HG03175 (cell line): ENCODE measurements around the gene KIRREL2.
"Not testable (repeated sequence)": the region's sequence is repeated elsewhere in the genome, so short reads cannot be mapped to it uniquely, and the experiment has no call there.

Experiments used
- ATAC-seq: cut with Tn5 transposase; IDR thresholded peaks from one replicate; pipeline ENCODE4 v1.9.1; 2021; ENCODE audit warnings: mild to moderate bottlenecking, moderate library complexity; ENCODE audit not compliant: unreplicated experiment

KIRREL2 gene

DNA sequence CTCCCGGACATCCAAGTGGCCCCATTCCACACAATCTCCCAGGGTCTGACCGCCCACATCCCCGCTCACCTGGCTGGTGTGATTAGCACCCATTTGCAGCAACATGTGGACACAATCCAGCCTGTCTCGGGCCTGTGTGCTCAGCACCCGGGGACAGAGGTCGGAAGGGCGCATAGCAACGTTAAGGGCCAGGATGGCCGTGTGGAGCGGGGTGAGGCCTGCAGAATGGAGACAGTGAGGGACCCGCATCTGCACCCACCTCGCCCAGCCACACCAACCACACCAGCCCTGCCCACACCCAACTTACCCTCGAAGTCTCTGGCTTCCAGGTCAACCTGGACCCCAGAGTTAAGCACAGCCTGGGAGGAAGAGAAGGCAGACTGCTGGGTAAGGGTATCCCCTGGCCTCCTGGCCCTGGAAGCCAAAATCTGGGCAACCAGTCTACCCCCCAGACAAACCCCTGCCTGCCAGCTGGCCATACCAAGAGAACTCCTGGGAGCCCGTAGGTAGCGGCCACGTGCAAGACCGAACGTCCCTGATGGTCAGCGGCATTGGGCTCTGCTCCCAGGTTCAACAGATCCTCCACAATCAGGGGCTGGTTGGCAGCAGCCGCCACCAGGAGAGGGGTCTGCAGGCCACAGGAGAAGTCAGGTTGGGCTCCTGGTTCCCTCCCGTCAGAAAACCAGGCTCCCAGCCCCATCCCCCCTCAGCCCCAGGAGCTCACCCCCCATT lies 39.4 kb downstream of the KIRREL2 start:
- ATAC-seq = no peak

DNA sequence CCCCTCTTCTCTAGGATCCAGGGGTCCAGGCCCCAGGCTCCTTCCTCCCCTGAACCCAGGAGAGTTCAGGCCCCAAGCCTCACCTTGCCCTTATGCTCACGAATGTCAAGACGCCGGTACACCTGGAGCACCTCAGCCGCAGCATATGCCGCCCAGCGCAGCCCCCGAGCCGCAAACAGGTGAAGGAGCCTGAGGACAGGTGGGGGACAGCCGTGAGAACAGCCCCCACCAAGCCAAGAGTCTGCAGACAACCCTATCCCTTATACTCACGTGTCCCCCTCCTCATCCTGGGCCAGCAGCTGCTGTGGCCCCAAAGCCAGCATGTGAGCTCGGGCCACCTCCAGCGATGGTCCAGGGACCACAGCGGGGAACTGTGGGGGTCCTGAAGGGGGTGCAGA lies 39.9 kb downstream of the KIRREL2 start:
- ATAC-seq = no peak

DNA sequence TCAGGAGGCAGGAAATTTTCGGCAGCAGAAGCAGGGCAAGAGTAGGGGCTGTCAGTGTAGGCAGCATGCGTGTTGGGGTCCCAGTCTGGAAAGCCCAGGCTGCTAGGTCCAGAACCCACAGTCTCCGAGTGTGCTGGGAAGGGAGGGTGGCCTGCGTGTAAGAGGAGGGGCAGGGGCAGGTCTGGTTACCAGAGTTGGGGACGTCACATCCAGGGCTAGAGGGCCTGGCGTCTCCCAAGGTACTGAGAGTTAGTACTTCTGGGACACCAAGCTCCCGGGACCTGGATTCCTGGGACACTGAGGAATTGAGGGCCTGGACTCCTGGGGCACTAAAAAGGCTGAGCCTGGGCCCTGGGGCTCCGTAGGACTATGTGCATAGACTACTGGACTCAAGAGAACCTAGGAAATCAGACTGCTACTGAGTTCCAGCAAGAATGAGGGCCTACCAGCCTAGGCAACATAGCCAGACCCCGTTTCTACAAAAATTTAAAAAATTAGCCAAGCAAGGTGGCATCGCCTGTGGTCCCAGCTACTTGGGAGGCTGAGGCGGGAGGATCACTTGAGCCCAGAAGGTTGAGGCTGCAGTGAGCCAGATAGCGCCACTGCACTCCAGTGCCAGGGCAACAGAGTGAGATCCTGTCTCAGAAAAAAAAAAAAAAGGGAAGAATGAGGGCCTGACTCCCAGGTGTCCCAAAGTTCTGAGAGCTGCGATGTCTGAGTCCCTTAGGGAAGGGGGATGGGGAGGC lies 41.2 kb downstream of the KIRREL2 start:
- ATAC-seq = no peak

DNA sequence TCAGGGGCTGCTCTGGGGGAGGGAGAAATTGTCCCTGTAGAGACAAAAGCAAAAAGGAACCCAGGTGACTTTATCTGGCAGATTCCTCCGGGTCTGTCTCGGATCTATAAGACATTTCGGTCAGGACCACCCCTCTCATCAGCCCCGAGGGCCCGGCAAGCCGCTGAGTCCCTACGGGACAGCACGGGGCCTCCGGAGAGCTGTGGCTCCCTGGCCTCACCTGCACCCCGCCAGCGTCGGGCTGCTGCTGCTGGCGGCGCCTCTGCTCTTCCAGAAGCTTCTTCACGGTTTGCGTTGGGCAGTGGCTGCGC lies 41.7 kb downstream of the KIRREL2 start:
- ATAC-seq = no peak

DNA sequence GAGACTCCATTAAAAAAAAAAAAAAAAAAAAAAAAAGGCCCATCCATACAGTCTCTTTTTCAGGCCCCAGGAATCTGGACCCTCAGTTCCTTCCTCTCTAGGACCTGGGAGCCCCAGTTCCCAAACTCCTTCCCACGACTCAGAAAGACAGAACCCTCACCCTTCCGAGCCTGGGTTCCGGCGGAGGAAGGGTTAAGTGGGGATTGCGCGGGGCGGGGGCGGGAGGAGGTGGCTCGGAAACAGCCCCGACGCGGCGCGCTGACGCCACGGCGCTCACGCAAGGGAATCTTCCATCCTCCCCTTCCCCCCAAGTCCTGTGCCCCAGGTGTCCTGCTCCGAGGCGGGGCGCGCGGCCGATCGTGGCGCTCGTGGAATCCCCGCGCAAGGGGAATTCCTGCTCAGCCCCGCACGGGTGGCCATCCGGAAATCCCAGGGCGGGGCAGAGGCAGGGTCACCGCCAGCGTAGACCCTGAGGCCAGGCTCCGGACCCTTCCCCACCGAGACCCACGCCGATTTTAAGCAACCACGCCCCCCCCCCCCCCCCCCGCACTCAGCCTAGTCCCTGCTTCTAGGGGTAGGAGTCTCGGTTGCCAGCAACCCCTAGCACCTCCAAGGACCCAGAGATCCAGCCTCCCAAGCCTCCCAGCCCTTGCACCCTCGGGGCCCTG lies 43.0 kb downstream of the KIRREL2 start:
- ATAC-seq = peak; percentile 43

DNA sequence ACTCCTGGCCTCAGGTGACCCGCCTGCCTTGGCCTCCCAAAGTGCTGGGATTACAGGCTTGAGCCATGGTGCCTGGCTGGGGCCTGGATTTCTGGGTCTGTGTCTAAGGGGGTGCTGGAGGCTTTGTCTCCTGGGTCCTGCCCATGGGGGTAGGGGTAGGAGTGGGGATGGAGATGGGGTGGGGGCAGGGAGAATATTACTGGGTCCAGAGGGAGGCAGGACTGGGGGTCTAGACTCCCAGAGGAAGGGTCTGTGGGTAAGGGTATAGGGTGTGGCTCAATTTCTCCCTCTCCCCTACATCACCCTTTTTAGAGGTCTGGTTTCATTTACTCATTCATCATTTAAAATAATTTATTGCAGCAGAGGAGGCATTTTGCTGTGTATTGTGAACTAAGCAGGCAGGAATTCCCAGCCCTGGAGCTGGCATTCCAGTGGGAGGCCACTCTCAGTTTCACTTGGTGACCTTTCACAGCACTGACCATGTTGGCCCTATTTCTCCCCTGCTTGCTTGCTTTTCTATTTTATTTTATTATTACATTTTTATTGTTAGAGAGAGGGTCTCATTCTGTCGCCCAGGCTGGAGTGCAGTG lies 44.4 kb downstream of the KIRREL2 start:
- no peak for ATAC-seq

DNA sequence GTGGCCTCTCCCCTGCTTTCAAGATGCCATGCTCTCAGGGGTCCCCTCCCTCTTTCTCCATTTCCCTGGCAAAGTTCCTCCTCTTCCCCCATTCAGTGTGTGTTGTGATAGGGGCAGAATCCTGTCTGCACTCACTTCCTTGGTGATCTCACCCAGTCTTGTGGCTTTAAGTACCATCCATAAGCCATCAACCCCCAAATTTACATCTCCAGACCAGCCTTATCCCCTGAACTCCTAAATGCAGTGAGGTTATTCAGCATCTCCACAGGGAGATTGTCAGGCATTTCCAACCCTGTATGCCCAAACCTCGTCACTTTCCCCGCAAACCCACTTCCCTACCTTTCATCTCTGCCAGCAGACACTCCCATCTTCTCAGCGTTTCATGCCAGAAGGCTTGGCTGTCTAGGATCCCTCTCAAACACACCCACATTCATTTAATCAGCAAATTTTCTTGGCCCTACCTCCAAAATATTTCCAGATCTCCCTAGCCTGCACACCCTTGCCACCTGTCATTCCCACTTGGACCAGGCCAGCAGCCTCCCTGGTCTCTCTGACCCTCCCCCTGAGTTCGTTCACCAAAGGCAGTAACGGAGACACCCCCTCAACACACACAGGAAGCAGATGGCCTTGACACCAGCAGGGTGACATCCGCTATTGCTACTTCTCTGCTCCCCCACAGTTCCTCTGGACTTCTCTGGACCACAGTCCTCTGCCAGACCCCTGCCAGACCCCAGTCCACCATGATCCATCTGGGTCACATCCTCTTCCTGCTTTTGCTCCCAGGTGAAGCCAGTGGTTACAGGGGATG lies 45.3 kb downstream of the KIRREL2 start, which contains the start of gene HCST:
TSS of gene HCST (plus strand) at position 676 of the 808 bp plus-strand sequence. CDS start at position 741, 65 bp downstream.
- no peak for ATAC-seq

DNA sequence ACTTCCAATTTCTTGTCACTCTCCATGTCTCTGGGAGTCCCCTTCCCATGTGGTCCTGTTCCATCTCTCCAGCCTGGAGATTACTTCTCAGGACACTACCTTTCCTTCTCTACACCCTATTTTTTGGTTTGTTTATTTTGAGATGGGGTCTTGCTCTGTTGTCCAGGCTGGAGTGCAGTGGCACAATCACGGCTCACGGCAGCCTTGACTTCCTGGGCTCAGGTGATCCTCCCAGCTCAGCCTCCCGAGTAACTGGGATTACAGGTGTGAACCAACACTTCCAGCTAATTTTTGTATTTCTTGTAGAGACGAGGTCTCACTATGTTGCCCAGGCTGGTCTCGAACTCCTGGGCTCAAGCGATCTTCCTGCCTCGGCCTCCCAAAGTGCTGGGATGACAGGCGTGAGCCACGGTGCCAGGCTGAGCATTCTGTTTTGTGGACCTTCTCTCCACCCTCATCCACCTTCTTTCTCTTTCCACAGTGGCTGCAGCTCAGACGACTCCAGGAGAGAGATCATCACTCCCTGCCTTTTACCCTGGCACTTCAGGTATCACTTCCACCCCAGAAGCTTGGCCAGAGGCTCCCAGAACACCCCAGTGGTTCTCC lies 46.3 kb downstream of the KIRREL2 start:
- ATAC-seq = no peak

DNA sequence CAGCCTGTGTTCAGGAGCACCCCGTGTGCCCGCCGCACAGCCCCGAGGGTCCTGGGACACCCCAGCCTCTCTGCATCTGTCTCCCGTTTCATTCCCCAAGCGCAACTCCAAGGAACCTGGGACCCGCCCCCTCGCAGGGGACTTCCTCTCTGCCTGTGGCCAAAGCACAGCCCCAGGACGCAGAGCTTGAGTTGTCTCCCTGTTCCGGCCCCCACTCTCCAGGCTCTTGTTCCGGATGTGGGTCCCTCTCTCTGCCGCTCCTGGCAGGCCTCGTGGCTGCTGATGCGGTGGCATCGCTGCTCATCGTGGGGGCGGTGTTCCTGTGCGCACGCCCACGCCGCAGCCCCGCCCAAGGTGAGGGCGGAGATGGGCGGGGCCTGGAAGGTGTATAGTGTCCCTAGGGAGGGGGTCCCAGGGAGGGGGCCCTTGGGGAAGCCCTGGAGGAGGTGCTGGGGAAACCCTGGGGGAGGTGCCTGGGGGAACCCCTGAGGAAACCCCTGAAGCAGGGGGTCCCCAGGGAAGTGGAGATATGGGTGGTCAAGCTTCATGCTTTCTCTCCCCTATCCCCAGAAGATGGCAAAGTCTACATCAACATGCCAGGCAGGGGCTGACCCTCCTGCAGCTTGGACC lies 47.0 kb downstream of the KIRREL2 start:
- peak; percentile 46 for ATAC-seq

DNA sequence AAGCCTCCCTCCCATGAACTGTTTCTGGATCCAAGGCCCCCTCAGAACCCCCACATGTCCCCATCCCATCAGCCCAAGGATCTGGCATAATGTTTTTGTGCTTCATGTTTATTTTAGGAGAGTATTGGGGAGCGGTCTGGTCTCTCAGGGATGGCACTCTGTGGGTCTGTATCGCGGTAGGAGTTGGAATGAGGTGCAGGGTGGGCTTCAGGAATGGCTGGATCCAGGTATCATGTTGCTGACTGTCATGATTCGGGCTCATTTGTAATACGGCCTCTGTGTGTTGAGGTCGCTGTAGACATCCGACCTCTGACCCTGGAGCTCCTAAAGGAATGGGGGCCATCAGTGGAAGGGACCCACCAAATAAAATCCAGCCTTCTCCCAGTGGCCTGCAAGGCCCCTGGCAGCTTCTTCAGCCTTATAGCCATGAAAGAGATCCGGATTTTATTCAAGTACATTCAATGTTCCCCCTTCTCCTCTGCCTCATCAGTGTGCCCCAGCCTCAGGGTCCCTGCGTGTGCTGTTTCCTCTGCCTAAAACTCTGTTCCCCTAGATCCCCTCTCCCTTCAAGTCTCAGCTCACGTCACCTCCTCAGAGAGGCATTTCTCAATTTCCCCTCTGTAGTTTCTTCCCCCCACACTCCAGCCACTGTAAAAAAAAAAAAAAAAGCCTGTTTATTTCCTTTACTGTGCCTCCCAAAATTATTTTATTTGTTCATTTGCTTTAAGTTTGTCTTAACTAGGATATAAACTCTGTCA lies 47.8 kb downstream of the KIRREL2 start:
- ATAC-seq = no peak

DNA sequence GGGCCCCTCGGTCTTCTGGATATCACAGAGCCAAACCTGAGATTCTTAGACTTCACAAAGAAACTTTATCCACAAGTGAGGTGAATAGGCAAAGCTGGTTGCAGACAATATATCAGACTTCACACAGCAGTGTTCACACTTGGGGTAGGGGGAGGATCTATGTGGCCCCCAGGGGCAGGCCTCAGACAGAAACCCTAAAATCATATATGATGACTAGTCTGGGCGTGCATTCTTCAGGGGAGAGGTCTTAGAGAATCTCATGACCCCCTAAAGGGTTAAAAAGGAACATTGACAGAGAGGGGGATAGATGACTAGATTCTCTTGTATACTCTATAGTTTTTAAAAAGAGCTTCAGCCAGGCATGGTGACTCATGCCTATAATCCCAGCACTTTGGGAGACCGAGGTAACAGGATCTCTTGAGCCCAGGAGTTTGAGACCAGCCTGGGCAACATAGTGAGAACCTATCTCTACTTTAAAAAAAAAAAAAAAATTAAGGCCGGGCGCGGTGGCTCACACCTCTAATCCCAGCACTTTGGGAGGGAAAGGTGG lies 48.5 kb downstream of the KIRREL2 start:
- no peak for ATAC-seq

DNA sequence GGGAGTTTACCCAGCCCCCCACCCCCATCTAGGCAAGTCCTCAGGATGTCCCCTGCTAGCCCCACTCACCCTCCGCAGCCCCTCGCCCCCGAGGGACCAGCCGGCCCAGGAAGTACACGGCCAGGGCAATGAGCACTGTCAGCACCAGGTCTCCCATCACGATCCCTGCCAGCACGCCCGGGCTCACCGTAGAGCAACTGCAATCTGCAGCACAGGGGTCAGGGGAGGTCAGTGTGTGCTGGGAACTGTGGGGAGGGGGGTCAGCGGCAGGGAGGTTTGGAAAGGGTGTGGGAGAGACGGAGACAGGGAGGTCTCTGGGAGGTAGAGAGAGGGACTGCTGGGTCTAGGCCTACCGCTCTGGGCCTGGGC lies 50.6 kb downstream of the KIRREL2 start:
- no peak for ATAC-seq

DNA sequence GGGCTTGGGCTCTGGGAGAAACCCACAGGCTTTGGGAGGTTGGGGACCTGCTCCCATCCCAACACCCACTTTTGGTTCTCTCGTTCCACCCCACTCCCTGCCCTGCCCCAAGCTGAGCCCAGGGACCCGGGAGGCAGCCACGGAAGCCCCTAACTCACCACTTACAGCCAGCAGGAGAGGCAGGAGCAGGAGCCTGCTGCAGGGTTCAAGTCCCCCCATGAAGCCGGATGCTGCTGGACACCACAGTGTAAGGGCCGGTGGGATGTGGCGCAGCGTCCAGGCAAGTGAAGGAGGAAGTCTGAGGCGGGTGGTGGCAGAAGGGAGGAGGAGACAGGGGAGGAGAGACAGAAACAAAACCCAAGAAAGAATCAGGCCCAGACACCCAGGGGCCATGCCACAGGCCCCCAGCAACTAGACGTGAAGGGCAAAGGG lies 51.3 kb downstream of the KIRREL2 start, which contains the start of gene TYROBP:
TSS of gene TYROBP (minus strand) at position 286 of the 432 bp plus-strand sequence. CDS start at position 219, 67 bp downstream.
- ATAC-seq = no peak

DNA sequence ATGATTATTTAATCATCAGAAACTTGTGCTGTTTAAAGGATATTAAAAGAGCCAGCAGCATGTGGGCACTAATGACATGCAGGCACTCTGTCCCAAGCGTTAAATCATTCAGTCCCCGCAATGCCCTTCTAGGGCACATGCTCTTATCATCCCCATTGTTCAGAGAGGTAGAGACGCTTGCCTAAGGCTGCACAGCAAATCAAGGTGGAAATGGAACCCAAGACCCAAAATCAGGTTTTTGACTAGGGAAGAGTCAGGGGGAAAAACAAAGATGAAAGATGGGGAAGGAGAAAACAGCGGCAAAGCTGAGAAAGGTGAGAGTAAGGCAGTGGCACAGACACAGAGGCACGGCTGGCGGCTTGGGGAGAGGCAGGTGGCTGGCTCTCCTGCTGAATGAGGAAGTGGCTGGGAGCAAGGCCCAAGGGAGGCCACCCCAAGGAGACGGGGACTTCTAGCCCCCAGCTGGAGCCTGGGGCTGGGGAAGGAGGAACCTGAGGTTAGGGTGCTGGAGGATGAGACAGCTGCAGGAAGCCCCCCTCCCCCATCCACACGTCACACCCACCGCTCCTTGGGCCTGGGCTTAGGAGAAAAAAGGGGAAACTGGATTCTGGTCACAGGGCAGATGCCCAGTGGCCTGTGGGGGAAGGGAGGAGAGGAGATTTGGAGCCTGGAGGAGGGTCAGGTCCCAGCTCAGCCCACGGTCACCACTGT lies 52.4 kb downstream of the KIRREL2 start:
- ATAC-seq = no peak

DNA sequence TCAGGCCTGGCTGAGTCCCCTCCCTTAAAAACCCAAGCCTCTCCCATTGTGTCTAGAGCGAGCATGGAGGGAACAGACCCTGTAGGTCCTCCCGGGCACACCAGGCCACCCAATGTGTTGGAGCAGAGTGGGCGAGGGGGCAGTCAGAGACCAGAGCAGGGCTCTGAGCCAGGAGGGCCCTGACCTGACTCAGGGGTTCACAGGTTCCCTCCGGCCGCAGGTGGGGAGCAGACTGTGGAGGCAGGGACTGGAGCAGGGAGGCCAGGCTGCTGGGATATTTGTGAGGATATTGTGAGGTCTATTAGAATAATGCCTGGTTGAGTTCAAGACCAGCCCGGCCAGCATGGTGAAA lies 52.9 kb downstream of the KIRREL2 start:
- ATAC-seq = no peak

DNA sequence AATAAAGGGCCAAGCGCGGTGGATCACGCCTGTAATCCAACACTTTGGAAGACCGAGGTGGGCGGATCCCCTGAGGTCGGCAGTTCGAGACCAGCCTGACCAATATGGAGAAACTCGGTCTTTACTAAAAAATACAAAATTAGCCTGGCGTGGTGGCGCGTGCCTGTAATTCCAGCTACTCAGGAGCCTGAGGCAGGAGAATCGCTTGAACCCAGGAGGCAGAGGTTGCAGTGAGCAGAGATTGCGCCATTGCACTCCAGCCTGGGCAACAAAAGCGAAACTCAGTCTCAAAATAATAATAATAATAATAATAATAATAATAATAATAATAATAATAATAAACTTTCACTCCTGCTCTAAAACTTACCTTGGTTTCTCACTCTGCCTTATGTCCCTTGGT lies 53.6 kb downstream of the KIRREL2 start:
- ATAC-seq = not testable (repeated sequence)

DNA sequence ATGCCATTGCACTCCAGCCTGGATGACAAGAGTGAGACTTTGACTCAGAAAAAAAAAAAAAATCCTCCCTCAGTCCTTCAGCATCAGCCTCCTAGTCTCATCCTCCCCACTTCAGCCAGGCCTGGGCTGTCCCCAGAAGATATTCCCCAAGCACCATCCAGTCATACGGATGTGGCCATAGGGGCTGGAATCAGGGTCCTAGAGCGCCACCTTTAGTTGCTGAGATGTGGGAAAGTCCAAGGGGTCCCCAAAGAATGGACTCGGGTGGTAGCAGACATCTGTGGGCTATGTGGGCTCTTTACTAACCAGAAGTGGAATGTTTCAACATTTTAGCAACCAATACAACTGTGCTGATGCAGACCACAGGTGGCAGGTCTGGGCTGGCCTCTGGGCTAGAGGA lies 54.5 kb downstream of the KIRREL2 start:
- ATAC-seq = no peak

DNA sequence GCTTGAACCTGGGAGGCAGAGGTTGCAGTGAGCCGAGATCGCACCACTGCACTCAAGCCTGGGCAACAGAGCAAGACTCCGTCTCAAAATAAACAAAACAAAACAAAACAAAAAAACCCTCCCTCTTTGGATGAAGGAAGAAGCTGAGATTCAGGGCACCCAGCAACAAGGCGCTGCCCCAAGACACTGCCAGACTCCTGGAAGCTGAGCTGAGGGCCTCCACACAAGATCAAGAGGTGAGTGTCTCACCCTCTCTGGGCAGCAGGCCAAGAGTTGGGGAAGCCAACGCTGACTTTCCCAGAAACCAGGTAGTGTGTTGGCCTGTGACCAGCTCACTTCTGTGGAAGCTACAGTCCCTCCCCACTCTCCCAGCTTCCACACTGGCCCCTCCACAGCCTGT lies 55.1 kb downstream of the KIRREL2 start:
- no peak for ATAC-seq
